ENCODE measurements around the gene DDR1.
"Not testable (repeated sequence)": the region's sequence is repeated elsewhere in the genome, so short reads cannot be mapped to it uniquely, and the experiment has no call there.

Gene DDR1

DNA sequence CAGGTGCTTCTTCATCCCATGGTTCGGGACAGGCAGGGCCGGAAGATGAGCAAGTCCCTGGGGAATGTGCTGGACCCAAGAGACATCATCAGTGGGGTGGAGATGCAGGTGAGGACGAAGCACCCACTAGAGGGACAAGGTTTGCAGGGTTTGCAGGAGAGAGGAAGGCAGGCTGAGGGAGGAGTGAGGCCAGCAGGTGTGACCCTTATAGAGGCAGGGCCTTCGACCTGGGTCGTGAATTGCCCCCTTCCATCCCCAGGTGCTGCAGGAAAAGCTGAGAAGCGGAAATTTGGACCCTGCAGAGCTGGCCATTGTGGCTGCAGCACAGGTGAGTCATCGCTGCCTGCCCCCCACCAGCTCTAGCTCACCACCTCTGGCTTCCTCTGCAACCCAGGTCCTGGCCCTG, 38.1 kb downstream of the DDR1 start:
- DNase-seq = no peak

DNA sequence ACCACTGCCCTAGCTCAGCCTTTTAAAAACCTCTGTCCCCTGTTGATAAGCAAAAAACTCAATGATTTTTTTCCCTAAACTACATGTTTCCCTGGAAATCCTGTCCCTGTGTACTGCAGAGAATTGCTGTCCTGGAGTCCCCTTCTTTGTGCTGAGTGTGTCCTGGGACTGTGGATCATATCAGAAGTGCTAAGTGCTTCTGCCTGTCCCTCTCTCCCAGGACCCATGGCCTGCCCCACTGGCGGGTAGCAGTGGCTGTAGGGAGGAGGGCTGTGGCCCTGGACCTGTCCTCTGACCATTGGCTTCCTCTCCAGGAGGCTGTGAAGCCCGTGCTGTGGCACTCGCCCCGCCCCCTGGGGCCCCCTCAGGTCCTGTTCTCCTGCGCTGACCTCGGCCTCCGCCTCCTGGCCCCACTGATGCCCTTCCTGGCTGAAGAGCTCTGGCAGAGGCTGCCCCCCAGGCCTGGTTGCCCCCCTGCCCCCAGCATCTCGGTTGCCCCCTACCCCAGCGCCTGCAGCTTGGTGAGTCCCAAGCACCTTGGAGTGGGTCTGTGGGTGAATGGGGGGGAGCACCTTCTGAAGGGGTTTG, 39.8 kb downstream of the DDR1 start:
- DNase-seq = not testable (repeated sequence)

DNA sequence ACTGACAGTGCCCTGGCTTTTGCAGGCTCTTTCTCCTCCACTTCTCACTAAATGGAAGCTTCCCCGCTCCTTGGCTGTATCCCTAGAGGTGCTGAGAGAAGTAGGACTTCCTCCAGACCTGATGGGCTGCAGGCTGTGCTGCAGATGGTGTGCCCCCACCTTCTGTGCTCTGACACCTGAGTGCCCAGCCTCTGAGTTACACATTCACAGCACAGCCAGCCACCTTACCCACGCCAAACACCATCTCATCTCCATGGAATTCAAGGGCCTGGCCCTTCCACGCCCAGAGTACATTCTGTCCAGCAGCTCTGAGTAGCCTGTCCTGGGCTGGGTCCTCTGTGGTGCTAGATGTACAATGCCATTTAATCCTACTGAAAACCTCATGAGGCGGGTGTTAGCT, 42.3 kb downstream of the DDR1 start:
- no peak for DNase-seq

DNA sequence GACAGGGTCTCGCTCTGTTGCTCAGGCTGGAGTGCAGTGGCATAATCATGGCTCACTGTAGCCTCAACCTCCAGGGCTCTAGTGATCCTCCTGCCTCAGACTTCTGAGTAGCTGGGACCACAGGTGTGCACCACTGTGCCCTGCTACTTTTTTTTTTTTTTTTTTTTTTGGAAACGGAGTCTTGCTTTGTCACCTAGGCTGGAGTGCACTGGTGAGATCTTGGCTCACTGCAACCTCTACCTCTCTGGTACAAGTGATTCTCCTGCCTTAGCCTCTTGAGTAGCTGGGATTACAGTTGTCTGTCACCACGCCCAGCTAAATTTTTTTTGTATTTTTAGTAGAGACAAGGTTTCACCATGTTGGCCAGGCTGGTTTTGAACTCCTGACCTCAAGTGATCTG, 42.8 kb downstream of the DDR1 start:
- DNase-seq = not testable (repeated sequence)

DNA sequence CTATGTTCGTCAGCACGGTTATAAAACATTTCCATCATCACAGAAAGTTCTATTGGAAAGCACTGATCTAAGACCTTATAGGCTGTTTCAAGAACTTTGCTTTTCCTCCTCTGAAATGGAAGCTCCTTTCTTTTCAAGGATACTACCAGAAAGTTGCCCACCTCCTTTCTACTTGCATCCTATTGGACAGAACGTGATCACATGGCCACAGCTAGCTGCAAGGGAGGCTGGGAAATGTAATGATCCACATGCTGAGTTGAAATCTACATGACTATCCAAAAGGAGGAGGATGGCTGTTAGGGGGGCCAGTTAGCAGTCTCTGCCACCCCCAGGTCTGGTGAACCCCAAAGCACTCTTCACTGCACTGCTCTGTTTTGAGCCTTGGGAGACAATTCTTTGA, 44.4 kb downstream of the DDR1 start:
- no peak for DNase-seq

DNA sequence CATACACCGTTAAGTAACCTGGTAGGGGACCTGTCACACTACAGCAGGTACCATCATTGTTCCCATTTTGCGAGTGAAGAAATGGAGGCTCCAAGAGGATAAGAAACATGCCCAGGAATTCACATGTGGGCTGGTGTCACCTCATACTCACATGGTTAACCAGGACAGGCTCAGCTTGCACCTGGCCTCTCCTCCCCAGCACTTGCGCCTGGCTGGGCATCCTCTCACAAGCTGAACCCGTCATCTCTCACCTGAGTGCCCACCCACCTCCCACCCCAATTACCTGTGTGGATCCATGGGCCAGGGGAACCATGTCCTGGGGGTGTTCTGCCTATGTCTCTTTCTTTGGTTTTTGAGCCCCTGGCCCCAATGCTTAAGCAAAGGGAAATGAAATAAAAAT, 46.2 kb downstream of the DDR1 start:
- DNase-seq = no peak

DNA sequence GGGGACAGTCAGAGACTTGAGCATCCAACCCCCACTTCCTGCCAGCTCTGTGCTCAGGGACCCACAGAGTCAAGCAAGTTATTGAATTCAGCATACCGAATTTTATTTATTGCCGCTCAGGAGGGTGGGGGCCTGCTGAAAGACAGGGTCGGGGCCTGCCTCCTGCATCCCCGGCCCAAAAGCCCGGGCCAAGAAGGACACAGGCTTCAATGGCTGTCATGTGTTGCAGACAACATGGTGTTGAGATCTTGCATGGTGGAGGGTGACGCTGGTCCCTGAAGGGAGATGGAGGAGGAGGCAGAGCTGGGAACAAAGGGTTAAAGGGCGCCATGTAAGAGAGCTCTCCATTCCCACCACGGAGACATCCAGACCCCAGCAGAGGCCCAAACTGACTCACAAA, 47.0 kb downstream of the DDR1 start:
- DNase-seq = no peak

DNA sequence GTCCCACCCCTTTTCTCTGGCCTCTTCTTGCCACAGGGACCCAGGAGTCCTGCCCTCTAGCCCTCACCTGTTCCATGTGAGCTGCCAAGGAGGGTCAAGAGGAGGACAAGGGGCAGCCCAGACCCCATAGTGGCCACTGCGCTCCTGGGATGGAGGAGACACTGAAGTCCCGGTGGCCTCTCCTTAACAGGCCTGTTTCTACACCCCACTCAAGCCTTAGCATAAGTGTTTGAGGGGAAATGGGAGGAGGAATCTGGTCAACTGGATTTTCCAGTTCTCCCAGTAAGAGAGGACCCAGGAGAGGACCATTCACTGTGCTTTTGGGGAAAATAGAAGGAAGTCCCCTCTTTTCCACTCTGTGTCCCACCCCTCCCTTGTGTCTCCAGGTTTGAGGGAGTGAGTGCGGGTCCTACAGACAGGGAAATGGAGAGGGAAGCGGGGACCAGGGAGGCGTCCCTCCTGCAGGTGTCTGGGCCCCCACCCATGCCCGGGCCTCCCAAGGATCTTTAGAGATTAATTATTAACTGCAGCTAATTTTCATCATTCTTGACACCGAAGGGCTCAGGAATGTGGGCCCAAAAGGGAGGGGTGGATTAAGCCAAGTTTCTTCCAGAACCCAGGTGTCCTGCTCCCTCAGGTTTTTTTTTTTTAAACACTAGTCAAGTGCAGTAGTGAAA, 47.8 kb downstream of the DDR1 start, which contains the start of gene SFTA2:
SFTA2 (minus strand) TSS at position 202 of the 677 bp plus-strand sequence; CDS start at position 128, 74 bp downstream.
- no peak for DNase-seq

DNA sequence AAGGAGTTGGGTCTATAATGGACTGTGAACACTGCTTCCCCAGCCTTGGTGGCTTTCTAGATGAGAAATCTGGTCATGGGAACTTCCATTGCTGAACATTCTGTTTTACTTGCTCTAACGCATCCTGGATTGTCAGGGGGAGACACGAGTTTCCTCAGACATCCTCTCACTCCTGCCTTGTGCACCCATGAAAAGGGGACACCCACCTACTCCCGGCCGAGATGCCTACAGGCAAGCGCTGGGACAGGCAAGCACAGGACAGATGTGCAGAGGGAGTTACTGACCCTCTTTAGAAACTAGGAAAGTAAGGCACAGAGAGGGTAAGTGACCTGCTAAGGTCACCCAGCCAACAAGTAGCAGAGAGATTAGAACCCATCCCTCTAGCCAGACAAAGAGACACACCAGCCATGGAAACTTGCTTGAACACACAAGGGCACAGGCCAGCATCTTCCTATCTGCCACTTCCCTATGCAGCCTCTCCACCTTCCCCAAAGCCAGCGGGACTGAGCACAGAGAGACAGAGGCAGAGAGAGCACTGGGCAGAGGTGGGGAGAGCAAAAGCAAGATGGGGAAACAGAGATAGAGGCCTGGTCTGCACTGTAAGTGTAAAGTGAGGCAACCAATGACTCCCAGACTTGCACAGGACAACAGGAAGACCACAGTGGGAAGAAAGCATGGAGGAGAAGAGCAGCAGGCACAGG, 48.5 kb downstream of the DDR1 start:
- no peak for DNase-seq

DNA sequence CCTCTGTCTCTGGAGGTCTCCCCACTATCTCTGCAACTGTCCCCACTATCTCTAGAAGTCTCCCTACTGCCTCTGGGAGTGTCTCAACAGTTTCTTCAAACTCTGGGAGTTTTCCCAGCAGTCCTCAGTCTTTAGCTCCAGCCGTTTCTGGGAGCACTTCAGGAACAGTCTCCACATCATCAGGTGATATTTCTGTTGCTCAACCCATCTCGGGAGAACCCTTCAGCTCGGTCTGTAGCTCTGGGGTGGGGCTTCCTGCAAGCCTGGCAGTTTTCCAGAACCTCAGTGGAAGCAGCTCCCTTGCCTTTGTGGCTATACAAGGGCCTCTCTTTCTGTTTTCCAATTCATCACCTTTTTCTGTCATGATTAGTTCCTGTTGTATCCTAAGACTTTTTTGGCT, 50.7 kb downstream of the DDR1 start:
- no peak for DNase-seq

DNA sequence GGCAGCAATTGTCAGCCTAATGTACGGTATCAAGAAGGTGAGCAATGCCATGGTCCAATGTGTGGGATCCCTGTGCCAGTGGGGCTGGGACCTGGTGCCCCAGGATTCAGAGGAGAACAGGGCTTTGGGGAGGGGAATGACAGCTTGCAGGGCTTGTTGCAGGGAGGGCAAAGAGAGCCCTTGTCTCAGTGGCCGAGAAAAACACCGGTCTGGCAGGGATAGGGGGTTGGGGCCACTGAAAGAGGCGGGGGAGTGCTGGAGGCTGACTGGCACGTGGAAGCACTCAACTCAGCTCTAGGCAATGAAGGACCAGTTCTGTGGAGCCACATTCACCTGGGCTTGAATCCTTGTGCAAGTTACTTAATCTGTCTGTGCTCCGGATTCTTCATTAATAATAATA, 52.9 kb downstream of the DDR1 start:
- no peak for DNase-seq

DNA sequence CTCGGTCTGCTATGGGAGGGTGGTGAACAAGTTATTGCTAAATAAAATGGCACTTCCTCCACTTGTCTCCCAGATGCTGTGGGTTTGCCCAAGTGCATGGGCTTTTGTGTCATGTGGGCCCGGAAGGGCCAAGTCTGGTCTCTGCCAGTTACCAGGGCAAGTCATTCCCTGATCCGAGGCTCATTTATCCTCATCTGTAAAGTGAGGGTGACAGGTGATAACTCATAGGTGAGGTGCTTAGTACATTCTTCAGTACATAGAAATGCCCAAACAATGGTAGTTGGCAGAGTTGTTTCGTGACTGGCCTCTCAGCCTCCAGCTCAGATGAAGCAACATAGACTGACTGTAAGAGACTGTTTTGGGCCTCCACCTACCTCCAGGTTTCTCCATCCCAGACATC, 54.4 kb downstream of the DDR1 start:
- no peak for DNase-seq

DNA sequence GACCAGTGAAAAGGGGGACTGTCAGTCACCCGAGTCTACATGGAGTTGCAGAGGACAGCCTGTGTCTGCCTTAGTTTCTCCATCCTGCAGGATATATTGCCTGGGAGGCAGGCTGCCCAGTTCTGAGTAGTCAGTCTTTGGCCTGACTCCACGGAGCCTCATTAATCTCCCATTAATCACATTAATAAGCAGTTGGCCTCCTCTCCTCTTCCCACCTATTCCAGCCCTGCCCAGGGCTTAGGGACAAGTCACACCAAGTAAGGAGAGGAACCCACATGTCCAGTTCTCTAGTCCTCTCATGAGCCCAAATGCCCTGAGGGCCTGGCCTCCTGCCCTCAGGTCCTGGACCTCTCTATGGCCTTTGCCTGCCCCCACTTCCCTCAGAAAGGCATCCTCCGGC, 55.2 kb downstream of the DDR1 start:
- DNase-seq = no peak

DNA sequence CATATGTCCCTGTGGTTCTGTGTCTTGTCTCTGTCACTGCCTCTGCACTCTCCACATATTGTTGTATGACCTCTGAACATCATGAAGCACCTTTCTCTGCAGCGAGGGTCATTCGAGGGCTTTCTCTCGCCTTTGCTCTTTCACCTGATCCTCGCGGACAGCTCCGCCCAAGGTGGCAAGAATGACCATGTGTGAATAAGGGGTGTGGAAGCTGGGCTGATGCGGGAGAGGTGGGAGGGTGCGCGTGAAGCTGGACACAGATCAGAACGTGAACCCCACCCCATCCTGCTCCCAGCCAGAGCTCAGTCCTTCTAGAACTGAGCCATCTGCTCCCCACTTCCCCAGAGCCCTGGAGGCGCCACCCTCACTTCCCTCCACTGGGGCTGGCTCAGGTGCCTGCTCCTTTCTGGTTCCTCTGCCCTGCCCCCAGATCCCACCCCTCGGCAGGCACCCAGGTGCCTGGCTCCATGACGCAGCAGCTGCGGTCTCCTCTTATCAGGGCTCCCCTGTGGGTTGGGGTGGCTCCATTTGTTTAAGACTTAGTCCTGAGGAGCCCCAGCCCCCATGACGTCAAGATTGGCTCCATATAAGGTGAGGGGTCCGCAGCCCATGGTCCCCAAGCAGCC, 56.2 kb downstream of the DDR1 start, which contains the start of gene MUCL3:
MUCL3 (plus strand) TSS at position 613 of the 626 bp plus-strand sequence. CDS start 27 bp downstream, outside the sequence.
- no peak for DNase-seq

DNA sequence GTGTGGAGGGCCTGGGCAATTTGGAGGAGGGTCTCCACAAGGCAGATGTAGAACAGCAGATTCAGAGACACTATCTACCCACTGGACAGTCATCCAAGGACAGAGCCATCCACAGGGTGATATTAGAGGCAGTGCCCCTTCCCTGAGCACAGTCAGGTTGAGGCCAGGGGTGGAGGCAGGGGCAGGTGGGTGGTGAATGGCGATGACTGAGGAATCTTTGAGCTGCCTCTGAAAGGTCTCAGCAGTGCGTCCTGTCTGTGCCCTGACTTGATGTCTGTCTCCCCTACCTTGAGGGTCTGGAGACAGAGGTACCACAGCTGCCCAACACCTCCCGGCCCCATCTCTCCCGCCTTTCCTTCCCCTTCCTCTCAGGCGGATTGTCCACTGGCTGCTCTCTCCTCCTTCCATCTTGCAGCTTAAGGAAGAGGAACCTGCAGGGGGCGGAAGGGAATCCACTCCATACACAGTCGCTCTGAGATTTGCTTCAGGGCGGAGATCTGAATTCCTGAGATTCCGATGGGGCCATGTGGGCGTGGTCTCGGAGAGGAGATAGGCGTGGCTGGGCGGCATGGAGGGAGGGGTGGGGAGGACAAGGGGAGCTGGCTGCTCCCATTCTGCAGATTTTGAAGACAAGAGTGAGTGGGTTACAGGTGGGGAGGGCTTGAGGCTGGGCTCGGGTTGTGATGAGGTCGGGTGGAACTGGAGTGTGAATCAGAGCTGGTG, 58.2 kb downstream of the DDR1 start:
- DNase-seq = no peak

DNA sequence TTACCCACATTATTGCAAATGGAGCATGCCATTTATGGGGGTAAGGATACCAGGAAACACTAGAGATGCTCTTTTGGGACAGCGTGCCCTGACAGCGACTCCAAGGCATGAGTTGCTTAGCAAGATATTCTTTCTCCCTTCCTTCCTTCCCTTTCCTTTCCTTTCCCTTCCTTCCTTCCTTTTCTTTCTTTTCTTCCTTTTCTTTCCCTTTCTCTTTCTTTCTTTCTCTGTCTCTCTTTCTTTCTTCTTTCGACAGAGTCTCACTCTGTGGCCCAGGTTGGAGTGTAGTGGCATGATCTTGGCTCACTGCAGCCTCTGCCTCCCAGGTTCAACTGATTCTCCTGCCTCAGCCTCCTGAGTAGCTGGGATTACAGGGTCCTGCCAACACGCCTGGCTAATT, 59.7 kb downstream of the DDR1 start:
- DNase-seq = no peak

DNA sequence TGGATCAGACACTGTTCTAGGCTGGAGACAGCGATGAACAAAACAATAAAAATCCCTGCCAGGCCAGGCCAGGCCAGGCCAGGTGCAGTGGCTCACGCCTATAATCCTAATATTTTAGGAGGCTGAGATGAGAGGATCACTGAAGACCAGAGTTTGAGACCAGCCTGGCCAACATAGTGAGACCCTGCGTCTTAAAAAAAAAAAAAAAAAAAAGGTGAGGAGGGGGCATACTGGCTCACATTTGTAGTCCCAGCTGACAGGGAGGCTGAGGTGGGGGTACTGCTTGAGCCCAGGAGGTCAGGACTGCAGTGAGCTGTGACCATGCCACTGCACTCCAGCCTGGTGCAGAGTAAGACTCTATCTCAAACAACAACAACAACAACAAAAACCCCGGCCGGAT, 61.0 kb downstream of the DDR1 start:
- DNase-seq = no peak

DNA sequence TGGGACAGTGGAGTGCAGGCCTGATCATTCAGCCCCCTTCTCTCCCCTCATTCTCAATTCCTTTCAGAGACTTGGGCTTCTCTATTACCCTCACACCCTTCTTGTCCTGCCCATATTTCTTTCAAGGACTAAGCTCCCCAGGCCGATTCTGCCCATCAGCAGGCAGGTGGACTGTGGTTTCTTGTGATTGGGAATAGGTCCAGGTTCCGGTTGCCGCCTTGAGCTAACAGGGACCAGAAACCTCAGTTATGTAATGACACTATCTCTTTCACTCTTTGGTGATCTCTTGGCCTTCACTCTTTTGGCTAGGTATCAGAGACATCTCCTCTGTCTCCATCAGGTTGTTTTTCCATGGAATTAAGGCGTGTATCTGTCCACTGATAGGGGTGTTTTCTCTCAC, 62.9 kb downstream of the DDR1 start:
- no peak for DNase-seq

DNA sequence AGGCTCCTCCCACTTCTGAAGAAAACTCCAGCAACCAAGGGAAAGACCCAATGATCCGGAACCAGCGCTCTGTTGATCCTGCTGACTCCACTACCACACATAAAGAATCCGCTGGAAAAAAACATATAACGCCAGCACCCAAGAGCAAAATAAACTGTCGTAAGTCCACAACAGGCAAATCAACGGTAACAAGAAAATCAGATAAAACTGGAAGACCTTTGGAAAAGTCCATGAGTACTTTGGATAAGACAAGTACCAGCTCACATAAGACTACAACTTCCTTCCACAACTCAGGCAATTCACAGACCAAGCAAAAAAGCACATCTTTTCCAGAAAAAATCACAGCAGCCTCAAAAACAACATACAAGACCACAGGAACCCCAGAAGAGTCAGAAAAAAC, 64.5 kb downstream of the DDR1 start:
- DNase-seq = no peak
